ENCODE data around the gene MT1M. TPM values are rescaled to one million over a fixed set of nuclear protein-coding genes. Genes with fewer than 3 reads are reported as not detected.

MT1M gene
- total and polyA plus RNA-seq, 12 donors, result 0.44 to 50.3 (median 9.3) TPM

DNA sequence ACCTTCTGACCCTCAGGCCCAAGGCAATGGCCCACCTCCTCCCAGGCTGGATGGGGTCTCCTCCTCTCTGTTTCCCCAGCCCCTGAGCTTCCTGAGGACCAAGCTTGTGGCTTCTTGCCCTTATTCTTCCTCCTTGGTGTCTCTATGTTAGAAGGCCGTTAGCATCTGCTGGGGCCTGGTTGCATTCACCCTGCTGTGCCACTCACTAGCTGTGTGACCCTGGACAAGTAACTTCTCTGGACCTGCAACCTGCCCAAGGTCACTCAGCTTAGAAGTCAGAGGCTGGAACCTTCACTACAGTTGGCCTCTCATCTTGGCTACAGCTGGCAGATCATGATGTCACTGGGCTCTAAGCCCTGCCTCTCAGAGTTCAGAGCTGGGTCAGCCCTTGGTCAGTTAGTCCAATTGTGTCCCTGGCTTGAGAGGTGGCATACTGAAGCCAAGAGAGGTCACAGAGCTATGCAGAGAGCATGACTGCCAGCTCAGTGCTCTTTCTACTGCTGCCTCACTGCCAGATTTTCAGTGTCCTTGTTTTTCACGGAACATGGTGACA is 21.1 kb upstream of the MT1M start:
- TF ChIP-seq POLR2A (IDR thresholded peaks at IDR 0.05), result peak in 1 of 2 donors; percentile 66
- TF ChIP-seq, protein P1, sequence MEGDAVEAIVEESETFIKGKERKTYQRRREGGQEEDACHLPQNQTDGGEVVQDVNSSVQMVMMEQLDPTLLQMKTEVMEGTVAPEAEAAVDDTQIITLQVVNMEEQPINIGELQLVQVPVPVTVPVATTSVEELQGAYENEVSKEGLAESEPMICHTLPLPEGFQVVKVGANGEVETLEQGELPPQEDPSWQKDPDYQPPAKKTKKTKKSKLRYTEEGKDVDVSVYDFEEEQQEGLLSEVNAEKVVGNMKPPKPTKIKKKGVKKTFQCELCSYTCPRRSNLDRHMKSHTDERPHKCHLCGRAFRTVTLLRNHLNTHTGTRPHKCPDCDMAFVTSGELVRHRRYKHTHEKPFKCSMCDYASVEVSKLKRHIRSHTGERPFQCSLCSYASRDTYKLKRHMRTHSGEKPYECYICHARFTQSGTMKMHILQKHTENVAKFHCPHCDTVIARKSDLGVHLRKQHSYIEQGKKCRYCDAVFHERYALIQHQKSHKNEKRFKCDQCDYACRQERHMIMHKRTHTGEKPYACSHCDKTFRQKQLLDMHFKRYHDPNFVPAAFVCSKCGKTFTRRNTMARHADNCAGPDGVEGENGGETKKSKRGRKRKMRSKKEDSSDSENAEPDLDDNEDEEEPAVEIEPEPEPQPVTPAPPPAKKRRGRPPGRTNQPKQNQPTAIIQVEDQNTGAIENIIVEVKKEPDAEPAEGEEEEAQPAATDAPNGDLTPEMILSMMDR (IDR thresholded peaks at IDR 0.05), result no peak
- intact Hi-C loops (cut with DNase I), result no loop called here
- 27 to 53% (median 36%) methylated on average over 2 of the region's 2 CpGs for WGBS, 4 donors
- Histone ChIP-seq H3K27ac (peak overlapping the region; percentile 90 to 100 (median 98)), H3K27me3 (no peaks in the 10 kb centered on the region), H3K36me3 (replicated peaks in 1 of 2) (no peaks in the 10 kb centered on the region), H3K4me3 (no peak overlapping the region), H3K9me3 (replicated peaks in 1 of 3) (no peaks in the 10 kb centered on the region), H3K4me1 (replicated peaks in 1 of 2) (peaks cover 39 to 47% of the 10 kb centered on the region in 2 donors)
- peak; percentile 84 to 97 (median 94) for DNase-seq

DNA sequence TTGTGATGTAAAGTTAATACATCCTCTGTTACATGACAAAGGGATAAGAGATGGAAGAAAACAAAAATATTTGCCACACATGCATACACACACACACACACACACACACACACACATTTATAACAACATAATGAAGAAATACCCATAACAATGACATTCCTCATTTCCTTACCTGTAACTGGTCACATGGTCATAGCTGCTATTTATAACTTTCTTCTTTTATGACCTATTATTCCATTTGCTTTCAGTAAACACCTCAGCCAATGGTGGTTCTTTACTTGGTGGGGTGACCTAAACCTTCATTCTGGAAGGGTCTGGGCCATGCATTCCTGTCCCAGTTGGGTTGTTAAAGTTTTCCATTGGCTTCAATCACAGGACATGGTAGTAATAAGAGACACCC is 18.8 kb upstream of the MT1M start:
- TF ChIP-seq, protein P1 (IDR thresholded peaks at IDR 0.05), result no peak
- no peak for TF ChIP-seq POLR2A (IDR thresholded peaks at IDR 0.05)
- Histone ChIP-seq H3K9me3 (replicated peaks in 1 of 3) (no peaks in the 10 kb centered on the region), H3K4me1 (replicated peaks in 1 of 2) (peaks cover 24 to 41% of the 10 kb centered on the region in 2 donors), H3K36me3 (replicated peaks in 1 of 2) (no peaks in the 10 kb centered on the region), H3K4me3 (no peak overlapping the region), H3K27me3 (no peaks in the 10 kb centered on the region), H3K27ac (no peak overlapping the region)
- intact Hi-C loops (cut with DNase I), result no loop called here
- no peak for DNase-seq

DNA sequence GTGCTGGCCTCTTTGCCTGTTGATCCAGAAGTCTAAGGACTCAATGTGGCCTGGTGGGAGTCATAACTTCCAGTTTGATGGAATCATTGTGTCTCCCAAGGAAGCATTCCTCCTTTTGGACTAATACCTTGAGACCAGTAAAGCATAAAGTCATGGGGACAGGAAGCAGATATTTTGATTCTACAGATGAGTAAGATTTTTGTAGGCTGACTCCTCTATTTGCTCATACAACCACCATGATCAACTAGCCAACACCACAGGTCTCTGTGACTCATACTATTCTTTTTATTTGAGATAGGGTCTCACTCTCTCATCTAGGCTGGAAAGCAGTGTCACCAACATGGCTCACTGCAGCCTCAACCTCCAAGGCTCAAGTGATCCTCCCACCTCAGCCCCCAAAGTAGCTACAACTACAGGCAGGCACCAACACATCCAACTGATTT is 17.9 kb upstream of the MT1M start:
- H3K27me3 ChIP-seq, result no peaks in the 10 kb centered on the region
- TF ChIP-seq POLR2A (IDR thresholded peaks at IDR 0.05), result no peak
- TF ChIP-seq, protein P1 (IDR thresholded peaks at IDR 0.05), result no peak
- intact Hi-C loops (cut with DNase I), result no loop called here
- H3K9me3 ChIP-seq (replicated peaks in 1 of 3), result no peaks in the 10 kb centered on the region
- no peaks in the 10 kb centered on the region for H3K36me3 ChIP-seq (replicated peaks in 1 of 2)
- H3K27ac ChIP-seq, result no peak overlapping the region
- H3K4me3 ChIP-seq, result no peak overlapping the region
- peaks cover 24 to 39% of the 10 kb centered on the region in 2 donors for H3K4me1 ChIP-seq (replicated peaks in 1 of 2)
- no peak for DNase-seq

DNA sequence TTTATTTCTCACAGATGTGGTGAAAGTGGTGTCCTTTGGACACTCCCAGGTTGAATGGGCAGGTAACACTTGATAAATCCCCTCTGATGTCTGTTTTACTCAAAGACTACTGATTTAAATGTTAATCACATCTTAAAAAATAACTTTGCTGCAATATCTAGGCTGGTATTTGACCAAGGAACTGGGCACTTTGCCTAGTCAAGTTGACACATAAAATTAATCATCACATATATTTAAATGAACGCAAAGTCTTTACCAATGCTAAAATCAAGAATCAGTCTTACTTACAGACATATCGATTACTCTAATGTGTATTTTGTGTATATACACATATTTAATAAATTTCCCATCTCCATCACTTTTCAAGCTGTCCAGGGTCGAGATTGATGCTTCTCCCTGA is 17.1 kb upstream of the MT1M start:
- TF ChIP-seq, protein P1 (IDR thresholded peaks at IDR 0.05), result no peak
- no peak for TF ChIP-seq POLR2A (IDR thresholded peaks at IDR 0.05)
- H3K4me1 ChIP-seq (replicated peaks in 1 of 2), result peaks cover 17 to 31% of the 10 kb centered on the region in 2 donors
- DNase-seq, result peak in 1 of 7 donors; percentile 40
- H3K27me3 ChIP-seq, result no peaks in the 10 kb centered on the region
- no peak overlapping the region for H3K27ac ChIP-seq
- H3K9me3 ChIP-seq (replicated peaks in 1 of 3), result no peaks in the 10 kb centered on the region
- intact Hi-C loops (cut with DNase I), result no loop called here
- 71 to 77% (median 73%) methylated on average over 3 of the region's 3 CpGs for WGBS, 4 donors
- no peak overlapping the region for H3K4me3 ChIP-seq
- H3K36me3 ChIP-seq (replicated peaks in 1 of 2), result no peaks in the 10 kb centered on the region
